Ovary (tissue), 9 donors: ENCODE data around the gene ADD1. TPM values are rescaled to one million over a fixed set of nuclear protein-coding genes. Genes with fewer than 3 reads are reported as not detected.

Experiments
- DNase-seq, 5 donors: peaks; one replicate each; pipeline ENCODE4 v3.0.0-alpha.2; 2019 to 2020
- H3K27ac ChIP-seq, 2 donors: fragments of 200-600 bp; one replicate each; pipeline versions ENCODE4 v1.5.1 to v1.8.0; 2019 to 2022
- H3K27me3 ChIP-seq: fragments of 200-600 bp; one replicate; pipeline ENCODE4 v1.8.0; 2022
- H3K36me3 ChIP-seq: fragments of 200-600 bp; sonication (generic); one replicate; pipeline ENCODE4 v1.5.1; 2019
- H3K4me1 ChIP-seq: one replicate; pipeline ENCODE4 v1.8.1; 2013; ENCODE audit warnings: mild to moderate bottlenecking, moderate library complexity; ENCODE audit not compliant: insufficient read depth
- H3K4me3 ChIP-seq: fragments of 200-600 bp; sonication (generic); one replicate; pipeline ENCODE4 v1.5.1; 2017
- H3K9me3 ChIP-seq, 2 donors: fragments of 200-600 bp in 1 of 2; sonication (generic) in 1 of 2; one replicate each; pipeline versions ENCODE4 v1.5.1 to v1.8.1; 2013 to 2019; ENCODE audit warnings: mild to moderate bottlenecking in 1 of 2, moderate library complexity in 1 of 2
- EP300 ChIP-seq: sonication (generic); formaldehyde crosslinking; IDR thresholded peaks from one replicate; pipeline ENCODE4 v1.6.1; 2017; ENCODE audit warnings: antibody characterized with exemption
- POLR2A ChIP-seq: fragments of 450-650 bp; IDR thresholded peaks from one replicate; pipeline ENCODE4 v1.6.1; 2017; ENCODE audit warnings: antibody characterized with exemption, mild to moderate bottlenecking, moderate library complexity
- WGBS, 3 donors: extraction: QIAGEN DNeasy Blood & Tissue Kit in 1 of 3; methylation state at CpG; one replicate each; pipeline versions ENCODE4 v1.1.5 to v1.1.7; 2013 to 2017; 5-methylcytosine and 5-hydroxymethylcytosine counted together
- intact Hi-C, 4 donors: fragments of 100-400 bp; cut with DNase I; formaldehyde crosslinking; loops; one replicate each; pipeline versions ENCODE4 v1.11.0 to v1.15.1; 2022 to 2023
- polyA plus RNA-seq, 2 donors: library from polyadenylated mRNA; stranded (reverse); fragments of 200-250 nt in 1 of 2; fragments of 350-450 nt in 1 of 2; fragmentation: Illumina TruSeq in 1 of 2; extraction: RNeasy Lipid Tissue Mini Kit (QIAGEN cat#74804) in 1 of 2; gene quantifications; one replicate each; pipeline ENCODE4 v1.2.3, GENCODE V29; 2013 to 2014
- total RNA-seq, 7 donors: library from RNA; depleted of rRNA in 2 of 7; stranded (reverse); fragments of >200 nt in 2 of 7; fragmentation: NEBNext Ultra II Directional in 3 of 7; extraction: Animal tissue kit (Norgen Biotek cat#: 25700) in 3 of 7; gene quantifications; one replicate each; pipeline versions ENCODE4 v1.1.0 to v1.2.4, GENCODE V29; 2016 to 2023
- TF ChIP-seq, protein P1 (sequence below), 3 donors: fragments of 450-650 bp in 2 of 3; fragments of 200-600 bp in 1 of 3; IDR thresholded peaks; one replicate each; pipeline versions ENCODE4 v1.5.1 to v1.8.0; 2016 to 2022; ENCODE audit warnings: antibody characterized with exemption in 3 of 3, mild to moderate bottlenecking in 1 of 3
- donor health status: DM: no; HTN: no; CAD: no; lungs with moderate emphysema.
- donor health status: DM: no; HTN: no; CAD: no.
- donor health status: Bipolar disorder and iron deficiency.
- donor health status: DM: yes; HTN: yes; CAD: no.
- donor health status: DM: no; HTN: no; CAD: no.
- donor health status: DM: yes; HTN: yes; CAD: no.

The ADD1 gene
- total and polyA plus RNA-seq, 9 donors, result 166 to 447 (median 365) TPM

DNA sequence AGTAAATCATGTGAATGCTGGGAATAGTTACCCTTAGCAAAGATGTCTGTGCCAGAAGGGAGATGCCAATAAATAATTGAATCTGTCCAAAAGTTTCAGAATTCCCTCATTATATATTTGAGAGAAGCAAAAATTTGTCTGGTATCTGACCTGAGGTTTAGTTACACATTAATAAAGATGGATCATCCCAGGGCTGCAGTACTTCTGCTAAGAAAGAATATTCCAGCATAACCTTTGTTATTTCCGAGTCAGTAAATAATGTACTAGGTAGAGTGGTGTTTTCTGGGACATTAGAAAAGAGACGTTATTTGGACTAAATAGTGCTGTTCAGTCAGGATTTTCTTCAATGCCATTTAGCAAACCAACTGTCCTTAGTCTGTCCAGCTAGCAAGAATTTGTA, 26.4 kb downstream of the ADD1 start:
- peak overlapping the region in 1 of 2 donors; percentile 56 for H3K27ac ChIP-seq
- no peaks in the 10 kb centered on the region for H3K27me3 ChIP-seq
- H3K36me3 ChIP-seq, result no peaks in the 10 kb centered on the region
- no peak overlapping the region for H3K4me3 ChIP-seq
- H3K9me3 ChIP-seq, result no peaks in the 10 kb centered on the region
- intact Hi-C loops, result no loop called here
- 35 to 43% (median 36%) methylated on average over 2 of the region's 2 CpGs for WGBS, 3 donors
- H3K4me1 ChIP-seq, result peaks cover 36% of the 10 kb centered on the region
- no peak for TF ChIP-seq POLR2A
- TF ChIP-seq, protein P1, sequence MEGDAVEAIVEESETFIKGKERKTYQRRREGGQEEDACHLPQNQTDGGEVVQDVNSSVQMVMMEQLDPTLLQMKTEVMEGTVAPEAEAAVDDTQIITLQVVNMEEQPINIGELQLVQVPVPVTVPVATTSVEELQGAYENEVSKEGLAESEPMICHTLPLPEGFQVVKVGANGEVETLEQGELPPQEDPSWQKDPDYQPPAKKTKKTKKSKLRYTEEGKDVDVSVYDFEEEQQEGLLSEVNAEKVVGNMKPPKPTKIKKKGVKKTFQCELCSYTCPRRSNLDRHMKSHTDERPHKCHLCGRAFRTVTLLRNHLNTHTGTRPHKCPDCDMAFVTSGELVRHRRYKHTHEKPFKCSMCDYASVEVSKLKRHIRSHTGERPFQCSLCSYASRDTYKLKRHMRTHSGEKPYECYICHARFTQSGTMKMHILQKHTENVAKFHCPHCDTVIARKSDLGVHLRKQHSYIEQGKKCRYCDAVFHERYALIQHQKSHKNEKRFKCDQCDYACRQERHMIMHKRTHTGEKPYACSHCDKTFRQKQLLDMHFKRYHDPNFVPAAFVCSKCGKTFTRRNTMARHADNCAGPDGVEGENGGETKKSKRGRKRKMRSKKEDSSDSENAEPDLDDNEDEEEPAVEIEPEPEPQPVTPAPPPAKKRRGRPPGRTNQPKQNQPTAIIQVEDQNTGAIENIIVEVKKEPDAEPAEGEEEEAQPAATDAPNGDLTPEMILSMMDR (IDR thresholded peaks at IDR 0.05), result no peak
- TF ChIP-seq EP300, result no peak
- DNase-seq, result no peak

DNA sequence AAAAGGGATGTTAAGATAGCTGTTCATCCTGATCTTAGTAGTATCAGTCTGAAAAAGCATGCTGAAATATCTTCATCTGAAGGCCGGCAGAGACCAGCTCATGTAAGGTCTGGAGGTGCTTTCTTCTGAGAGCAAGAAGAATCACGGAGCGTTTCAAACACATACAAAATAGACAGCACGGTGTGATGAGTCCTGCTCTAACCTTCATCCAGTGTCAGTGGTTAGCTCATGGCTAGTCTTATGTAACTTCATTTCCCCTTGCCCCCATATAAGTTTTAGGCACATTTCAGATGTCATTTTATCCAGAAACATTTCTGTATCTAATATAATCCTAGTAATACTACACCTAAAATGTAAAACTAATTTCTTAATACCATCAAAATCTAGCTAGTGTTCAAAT, 27.8 kb downstream of the ADD1 start:
- no peak overlapping the region for H3K4me3 ChIP-seq
- TF ChIP-seq, protein P1 (IDR thresholded peaks at IDR 0.05), result no peak
- TF ChIP-seq EP300, result no peak
- TF ChIP-seq POLR2A, result no peak
- no peaks in the 10 kb centered on the region for H3K9me3 ChIP-seq
- intact Hi-C loops, result no loop called here
- DNase-seq, result no peak
- H3K27ac ChIP-seq, result no peak overlapping the region
- H3K36me3 ChIP-seq, result no peaks in the 10 kb centered on the region
- no peaks in the 10 kb centered on the region for H3K27me3 ChIP-seq
- 88 to 90% (median 88%) methylated on average over 4 of the region's 4 CpGs for WGBS, 3 donors
- peaks cover 34% of the 10 kb centered on the region for H3K4me1 ChIP-seq

DNA sequence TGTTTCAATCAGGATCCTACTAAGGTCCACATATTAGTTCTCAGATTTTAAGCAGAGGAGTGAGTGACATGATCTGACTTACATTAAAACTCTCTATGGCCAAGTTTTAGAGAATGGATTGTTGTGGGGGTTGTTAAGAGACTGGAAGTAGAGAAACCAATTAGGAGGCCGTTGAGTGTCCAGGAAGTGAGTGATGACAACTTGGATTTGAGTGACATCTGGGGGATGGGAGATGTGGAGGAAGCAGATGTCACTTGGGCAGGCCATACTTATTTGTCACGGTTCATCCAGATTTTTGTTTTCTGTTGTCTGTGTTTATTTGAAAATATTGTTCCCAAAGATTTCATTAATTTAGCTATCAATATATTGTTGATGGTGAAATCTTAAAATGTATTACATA, 28.3 kb downstream of the ADD1 start:
- Histone ChIP-seq H3K4me3 (no peak overlapping the region), H3K9me3 (no peaks in the 10 kb centered on the region), H3K36me3 (no peaks in the 10 kb centered on the region), H3K27ac (no peak overlapping the region), H3K27me3 (no peaks in the 10 kb centered on the region), H3K4me1 (peaks cover 30% of the 10 kb centered on the region)
- 69 to 78% (median 70%) methylated on average over 2 of the region's 2 CpGs for WGBS, 3 donors
- intact Hi-C loops, result no loop called here
- TF ChIP-seq POLR2A (no peak), EP300 (no peak)
- TF ChIP-seq, protein P1 (IDR thresholded peaks at IDR 0.05), result no peak
- DNase-seq, result no peak

DNA sequence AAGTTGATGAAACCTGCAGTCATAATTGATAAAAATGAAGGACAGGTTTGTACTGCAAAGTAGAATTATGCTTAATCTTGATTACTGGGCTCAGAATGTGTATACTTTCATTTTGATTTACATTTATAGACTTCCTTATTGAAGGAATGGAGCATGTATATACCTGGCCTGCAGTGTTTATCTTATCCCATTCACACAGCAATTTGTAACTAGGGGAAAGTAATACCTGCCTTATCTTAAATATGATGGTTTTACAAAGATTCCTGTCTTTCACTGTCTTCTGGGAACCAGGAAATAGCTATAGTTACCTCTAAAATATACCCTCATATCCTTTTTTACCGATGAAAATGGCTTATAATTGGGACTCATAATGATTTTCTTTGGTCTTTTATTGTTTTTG, 29.7 kb downstream of the ADD1 start:
- no peak for DNase-seq
- intact Hi-C loops, result no loop called here
- no peak overlapping the region for H3K4me3 ChIP-seq
- no peaks in the 10 kb centered on the region for H3K36me3 ChIP-seq
- no peaks in the 10 kb centered on the region for H3K27me3 ChIP-seq
- H3K9me3 ChIP-seq, result no peaks in the 10 kb centered on the region
- H3K27ac ChIP-seq, result no peak overlapping the region
- 2 to 20% (median 7%) methylated on average over 1 of the region's 1 CpG for WGBS, 3 donors
- peaks cover 20% of the 10 kb centered on the region for H3K4me1 ChIP-seq
- TF ChIP-seq, protein P1 (IDR thresholded peaks at IDR 0.05), result no peak
- no peak for TF ChIP-seq POLR2A
- TF ChIP-seq EP300, result no peak
